Measurements from ENCODE around the gene NOS1AP.

The NOS1AP gene

GRCh38 chr1:162360237-162360873, 290.9 kb downstream of the NOS1AP start:
- TF ChIP-seq, protein P1, sequence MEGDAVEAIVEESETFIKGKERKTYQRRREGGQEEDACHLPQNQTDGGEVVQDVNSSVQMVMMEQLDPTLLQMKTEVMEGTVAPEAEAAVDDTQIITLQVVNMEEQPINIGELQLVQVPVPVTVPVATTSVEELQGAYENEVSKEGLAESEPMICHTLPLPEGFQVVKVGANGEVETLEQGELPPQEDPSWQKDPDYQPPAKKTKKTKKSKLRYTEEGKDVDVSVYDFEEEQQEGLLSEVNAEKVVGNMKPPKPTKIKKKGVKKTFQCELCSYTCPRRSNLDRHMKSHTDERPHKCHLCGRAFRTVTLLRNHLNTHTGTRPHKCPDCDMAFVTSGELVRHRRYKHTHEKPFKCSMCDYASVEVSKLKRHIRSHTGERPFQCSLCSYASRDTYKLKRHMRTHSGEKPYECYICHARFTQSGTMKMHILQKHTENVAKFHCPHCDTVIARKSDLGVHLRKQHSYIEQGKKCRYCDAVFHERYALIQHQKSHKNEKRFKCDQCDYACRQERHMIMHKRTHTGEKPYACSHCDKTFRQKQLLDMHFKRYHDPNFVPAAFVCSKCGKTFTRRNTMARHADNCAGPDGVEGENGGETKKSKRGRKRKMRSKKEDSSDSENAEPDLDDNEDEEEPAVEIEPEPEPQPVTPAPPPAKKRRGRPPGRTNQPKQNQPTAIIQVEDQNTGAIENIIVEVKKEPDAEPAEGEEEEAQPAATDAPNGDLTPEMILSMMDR (conservative IDR thresholded peaks at IDR 0.05) = no peak
- no peak for TF ChIP-seq ZFX (IDR thresholded peaks at IDR 0.05)
- no peak overlapping the region for H3K27ac ChIP-seq

DNA sequence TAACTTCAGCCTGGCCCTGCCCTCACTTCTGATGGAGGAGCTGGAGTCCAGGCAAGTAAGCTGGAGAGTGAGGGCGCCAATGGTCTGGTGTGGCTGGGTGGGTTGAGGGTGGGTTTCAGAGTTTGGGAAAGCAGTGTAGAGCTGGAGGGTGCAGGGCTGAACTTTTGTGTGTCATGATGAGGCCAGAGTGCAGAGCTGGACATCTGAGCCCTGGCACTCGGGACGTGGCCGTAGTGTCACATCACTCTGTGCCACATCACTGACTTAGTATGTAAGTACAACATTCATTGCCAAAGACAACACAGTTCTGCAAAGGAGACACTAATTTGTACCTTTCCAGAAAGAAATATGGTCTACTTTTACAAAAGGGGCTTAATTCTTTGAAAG, 291.4 kb downstream of the NOS1AP start:
- no peak for TF ChIP-seq ZFX (IDR thresholded peaks at IDR 0.05)
- TF ChIP-seq, protein P1 (conservative IDR thresholded peaks at IDR 0.05) = no peak
- H3K27ac ChIP-seq = no peak overlapping the region

DNA sequence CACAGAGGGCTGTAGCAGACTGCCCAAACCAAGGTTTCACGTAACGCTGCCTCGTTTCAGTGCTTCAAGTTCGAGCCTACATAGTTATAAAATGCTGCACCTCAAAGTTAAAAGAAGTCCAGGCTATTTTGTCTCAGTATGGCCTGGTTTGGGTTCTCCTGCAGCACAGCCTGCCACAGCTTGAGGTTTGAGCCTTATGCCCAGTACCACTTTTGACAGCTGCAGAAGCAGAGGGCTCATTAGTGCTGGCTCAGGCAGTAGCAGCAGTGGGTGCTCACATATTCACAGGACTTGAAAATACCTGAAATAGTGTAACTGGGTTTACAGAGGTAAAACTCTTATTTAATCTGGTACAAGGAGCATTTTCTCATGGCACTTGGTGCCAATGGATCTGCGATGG, 291.9 kb downstream of the NOS1AP start:
- no peak for TF ChIP-seq ZFX (IDR thresholded peaks at IDR 0.05)
- H3K27ac ChIP-seq = no peak overlapping the region

DNA sequence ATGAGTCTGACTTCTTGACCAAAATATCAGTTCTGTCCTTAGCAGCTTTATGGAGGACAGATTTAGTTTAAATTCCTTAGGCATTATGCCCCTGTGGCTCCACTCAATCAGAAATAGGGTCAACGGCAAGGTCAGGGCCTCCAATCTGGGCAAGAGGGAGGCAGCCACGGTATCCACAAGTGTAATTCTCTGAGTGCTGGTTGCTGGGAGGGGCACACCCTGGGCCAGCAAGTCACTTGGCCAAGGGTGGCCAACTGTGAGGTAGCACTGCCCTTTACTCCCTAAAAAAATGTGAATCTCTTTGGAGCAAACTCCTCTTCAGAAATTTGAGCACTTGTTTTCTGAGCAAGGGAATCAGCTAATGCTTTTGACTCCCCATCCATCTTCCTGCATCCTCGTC, 294.3 kb downstream of the NOS1AP start:
- H3K27ac ChIP-seq = no peak overlapping the region
- TF ChIP-seq, protein P1 (conservative IDR thresholded peaks at IDR 0.05) = no peak
- TF ChIP-seq ZFX (IDR thresholded peaks at IDR 0.05) = no peak

DNA sequence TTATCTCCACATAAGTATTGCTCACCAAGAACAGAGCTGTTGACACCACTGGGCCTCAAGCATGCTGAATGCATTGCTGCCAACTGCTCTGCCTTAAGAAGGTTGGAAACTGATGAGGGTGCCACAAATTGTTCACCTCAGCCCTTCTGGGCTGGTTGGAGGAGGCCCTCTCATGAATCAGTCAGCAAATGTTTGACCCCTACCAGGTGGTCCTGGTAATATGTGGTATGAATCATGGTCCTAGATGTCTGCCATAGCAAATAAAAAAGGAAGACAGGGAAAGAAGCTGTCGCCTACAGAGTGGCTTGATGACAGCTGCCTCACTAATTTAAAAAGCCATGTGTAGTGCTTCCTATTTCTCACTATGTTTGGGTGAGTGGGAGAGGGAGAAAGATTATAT, 295.0 kb downstream of the NOS1AP start:
- H3K27ac ChIP-seq = no peak overlapping the region
- TF ChIP-seq, protein P1 (conservative IDR thresholded peaks at IDR 0.05) = no peak
- TF ChIP-seq ZFX (IDR thresholded peaks at IDR 0.05) = no peak

DNA sequence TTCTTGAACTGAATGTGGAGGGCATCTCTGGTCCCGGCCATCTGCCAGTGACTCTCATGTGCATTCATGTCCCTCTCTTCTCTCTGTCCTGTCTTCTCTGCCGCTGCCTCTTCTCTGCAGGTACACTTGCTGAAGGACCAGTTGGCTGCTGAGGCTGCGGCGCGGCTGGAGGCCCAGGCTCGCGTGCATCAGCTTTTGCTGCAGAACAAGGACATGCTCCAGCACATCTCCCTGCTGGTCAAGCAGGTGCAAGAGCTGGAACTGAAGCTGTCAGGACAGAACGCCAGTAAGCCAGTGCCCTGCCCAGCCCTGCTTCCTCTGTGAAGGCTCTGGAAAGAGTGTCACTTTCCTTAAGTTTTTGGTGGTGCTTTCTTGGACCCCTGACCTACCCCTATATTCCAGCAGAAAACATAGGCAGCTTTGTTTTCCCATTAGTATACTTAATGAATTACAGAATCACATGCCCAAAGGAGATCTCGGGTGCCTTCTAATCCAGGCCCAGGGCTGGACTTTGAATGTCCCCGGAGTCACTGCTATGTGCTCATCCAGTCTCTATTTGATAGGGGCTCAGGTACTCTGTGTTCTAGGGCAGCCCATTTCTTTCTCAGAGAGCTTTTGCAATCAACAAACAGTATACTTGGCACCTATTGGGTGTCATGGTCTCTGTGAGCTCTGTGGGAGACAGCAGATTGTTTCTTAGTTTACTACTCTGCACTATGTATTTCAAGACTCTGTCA, 296.0 kb downstream of the NOS1AP start:
- TF ChIP-seq ZFX (IDR thresholded peaks at IDR 0.05) = no peak
- TF ChIP-seq, protein P1 (conservative IDR thresholded peaks at IDR 0.05) = no peak
- H3K27ac ChIP-seq = no peak overlapping the region

- H3K27ac ChIP-seq = no peak overlapping the region
- TF ChIP-seq, protein P1 (conservative IDR thresholded peaks at IDR 0.05) = no peak
- TF ChIP-seq ZFX (IDR thresholded peaks at IDR 0.05) = no peak
These were observed 296.7 kb downstream of the NOS1AP start for GRCh38 chr1:162366149-162366548.

Measured in C4-2B (cell line).